HG02885 (cell line): ENCODE results near the gene COG2.
A peak's percentile ranks its signal among the peaks of the same experiment; 100 is the strongest.
"Not testable (repeated sequence)": the region's sequence is repeated elsewhere in the genome, so short reads cannot be mapped to it uniquely, and the experiment has no call there.

ENCODE experiments used
- ATAC-seq: cut with Tn5 transposase; IDR thresholded peaks from one replicate; pipeline ENCODE4 v1.9.1; 2021; ENCODE audit warnings: mild to moderate bottlenecking; ENCODE audit not compliant: unreplicated experiment, poor library complexity

Gene COG2, protein sequence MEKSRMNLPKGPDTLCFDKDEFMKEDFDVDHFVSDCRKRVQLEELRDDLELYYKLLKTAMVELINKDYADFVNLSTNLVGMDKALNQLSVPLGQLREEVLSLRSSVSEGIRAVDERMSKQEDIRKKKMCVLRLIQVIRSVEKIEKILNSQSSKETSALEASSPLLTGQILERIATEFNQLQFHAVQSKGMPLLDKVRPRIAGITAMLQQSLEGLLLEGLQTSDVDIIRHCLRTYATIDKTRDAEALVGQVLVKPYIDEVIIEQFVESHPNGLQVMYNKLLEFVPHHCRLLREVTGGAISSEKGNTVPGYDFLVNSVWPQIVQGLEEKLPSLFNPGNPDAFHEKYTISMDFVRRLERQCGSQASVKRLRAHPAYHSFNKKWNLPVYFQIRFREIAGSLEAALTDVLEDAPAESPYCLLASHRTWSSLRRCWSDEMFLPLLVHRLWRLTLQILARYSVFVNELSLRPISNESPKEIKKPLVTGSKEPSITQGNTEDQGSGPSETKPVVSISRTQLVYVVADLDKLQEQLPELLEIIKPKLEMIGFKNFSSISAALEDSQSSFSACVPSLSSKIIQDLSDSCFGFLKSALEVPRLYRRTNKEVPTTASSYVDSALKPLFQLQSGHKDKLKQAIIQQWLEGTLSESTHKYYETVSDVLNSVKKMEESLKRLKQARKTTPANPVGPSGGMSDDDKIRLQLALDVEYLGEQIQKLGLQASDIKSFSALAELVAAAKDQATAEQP

DNA sequence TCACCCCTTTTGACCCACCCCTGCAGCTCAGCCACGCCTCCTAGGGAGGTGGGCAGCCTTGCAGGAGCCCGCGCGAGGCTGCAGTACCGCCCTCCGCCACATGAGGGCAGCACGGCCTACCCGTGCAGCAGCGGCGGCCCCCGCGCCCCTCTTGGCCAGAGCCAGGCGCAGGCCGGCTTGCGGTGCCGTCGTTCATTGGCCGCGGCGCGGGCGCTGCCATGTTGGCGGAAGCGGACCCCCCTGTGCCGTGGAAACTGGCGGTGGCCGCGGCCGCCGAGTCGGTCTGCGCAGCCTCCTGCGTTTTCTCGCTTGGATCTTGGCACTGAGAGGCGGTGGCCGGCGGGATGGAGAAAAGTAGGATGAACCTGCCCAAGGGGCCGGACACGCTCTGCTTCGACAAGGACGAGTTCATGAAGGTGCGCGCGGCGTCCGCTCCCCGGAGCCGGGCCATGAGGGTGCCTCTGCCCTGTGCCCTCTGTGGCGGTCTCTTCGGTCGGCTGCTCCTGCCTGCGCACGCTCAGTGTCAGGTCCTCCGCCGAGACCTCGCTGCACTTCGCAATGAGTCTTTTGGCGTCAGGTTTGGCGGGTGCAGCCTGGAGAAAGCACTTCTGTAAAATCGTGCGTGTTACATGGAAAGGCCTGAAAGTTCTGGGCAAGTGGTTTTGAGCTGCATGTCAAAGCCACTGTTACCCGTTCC, at the start of gene COG2:
Gene COG2 (plus strand): TSS at position 219 of the 697 bp plus-strand sequence. CDS start 126 bp downstream, at position 345.
- ATAC-seq = peak; percentile 95

DNA sequence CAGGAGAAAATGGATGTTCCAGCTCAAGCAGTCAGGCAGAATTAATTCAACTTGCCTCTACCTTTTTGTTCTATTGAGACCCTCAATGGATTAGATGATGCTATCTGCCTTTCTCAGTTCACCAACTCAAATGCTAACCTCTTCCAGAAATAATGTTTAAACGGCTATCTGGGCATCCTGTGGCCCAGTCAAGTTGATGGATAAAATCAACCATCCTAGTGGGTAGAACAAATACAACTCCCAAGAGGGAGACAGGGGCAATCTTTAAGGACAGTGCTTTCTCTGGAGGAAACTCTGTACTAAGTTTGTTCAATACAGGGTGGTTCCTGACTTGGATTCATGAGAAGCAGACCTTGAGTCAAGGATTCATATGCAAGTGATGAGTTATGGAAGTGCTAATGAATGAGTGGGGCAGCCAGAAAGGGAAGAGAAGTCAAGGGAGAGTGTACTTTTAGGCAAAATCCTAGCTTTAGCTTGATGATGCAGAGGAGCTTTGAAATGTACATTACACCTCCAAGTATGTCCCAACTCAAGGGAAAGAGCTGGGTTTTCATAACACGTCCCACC, 49.4 kb upstream of the COG2 start:
- ATAC-seq = no peak

DNA sequence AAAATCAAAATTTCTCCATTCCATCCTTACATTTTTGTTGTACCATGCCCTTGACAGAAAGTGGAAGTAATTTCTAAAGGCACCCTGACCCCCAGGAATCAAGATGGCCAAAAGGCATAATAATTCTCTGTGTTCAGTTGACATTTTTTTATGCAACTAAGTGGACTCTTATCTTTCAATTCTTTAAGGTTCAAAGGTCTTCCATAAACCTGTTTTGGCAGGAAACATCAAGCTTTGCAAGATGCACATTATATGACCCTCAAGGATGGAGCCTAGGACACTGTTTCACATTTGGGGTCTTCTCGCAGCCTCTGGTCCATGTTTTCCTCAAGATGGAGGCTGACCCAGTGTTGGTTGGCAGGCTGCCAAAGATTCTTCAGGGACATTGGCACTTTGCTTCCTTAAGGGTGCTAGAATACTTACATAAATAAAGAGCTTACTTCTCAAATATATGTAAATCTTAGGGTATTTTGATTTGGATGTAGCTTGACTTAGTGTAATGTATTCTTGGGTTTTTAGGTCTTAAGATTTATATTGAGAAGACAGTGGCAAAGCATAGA, 48.0 kb upstream of the COG2 start:
- ATAC-seq = no peak

DNA sequence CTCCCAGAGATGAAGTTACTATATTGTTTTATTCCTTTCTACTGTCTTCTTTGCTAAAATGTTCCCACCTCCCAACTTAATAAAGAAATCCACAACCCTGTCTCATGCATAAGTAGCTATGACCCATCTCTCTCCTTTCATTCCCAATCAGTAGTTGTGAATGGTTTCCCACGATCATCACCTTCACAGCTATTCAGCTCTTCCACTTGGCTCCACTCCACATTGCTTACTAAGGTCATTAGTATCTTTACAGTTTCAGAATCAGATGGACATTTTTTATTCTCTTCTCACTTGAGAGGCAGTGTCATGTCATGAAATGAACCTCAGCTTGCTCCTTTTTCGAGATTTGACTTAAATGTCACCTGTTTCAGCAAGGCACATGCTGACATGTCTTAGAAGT, 47.1 kb upstream of the COG2 start:
- no peak for ATAC-seq

DNA sequence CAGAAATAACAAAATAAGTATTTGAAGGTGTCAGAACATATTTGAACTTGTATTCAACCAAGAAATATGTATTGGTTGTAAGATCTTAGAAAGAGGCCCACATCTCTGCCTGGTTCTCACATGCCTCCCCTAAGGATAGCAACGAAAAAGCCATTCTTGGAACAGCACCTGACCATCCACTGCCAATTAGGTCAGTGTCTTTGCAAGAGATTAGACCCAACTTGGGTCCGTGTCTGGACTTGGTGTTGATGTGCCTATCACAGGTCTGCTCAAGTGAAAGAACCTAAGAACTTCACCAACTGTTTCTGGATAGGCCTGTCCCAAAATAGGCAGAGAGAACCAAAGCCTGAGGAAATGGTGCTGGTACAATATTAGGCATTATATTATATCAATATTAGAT, 46.0 kb upstream of the COG2 start:
- ATAC-seq = no peak

DNA sequence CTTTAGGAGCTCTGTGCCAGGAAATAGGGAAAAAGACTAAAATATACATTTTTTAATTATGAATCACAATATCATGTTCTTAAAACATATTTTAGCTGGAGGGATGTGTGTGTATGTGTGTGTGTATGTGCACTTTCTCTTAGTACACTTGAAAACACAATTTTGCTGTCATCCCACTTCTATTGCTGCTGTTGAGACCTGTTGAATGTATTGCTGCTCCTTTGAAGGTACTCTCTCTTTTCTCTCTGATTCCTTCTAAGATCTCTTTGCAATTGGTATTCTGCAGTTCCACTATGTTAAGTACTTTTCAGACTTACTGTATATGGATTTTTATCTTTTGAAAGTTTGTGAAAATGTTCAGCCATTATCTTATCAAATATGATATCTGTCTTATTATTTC, 43.5 kb upstream of the COG2 start:
- ATAC-seq = no peak

DNA sequence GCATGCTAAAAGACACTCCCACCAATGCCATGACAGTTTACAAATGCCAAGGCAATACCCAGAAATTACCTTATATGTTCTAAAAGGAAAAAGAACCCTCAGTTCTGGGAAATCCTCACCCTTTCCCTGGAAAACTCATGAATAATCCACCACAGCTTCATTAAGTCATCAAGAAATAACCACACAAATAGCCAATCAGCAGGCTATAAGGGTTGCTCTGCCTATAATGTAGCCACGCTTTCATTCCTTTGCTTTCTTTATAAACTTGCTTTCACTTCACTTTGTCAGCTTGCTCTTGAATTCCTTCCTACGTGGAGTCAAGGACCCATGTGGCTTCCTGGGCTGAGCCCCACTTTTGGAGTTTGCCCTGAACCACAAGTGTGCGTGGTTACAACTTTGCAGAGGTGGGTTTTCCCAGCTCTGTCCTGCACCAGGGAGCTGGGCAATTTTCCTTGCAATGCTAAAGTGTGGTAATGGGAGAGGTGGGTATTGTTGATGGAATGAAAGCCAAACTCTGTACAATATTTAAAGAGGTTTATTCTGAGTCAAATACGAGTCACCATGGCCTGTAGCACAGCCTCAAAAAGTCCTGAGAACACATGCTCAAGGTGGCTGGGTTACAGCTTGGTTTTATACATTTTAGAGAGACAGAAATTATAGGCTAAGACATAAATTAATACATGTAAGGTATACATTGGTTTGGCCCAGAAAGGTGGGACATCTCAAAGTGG, 42.2 kb upstream of the COG2 start:
- no peak for ATAC-seq

DNA sequence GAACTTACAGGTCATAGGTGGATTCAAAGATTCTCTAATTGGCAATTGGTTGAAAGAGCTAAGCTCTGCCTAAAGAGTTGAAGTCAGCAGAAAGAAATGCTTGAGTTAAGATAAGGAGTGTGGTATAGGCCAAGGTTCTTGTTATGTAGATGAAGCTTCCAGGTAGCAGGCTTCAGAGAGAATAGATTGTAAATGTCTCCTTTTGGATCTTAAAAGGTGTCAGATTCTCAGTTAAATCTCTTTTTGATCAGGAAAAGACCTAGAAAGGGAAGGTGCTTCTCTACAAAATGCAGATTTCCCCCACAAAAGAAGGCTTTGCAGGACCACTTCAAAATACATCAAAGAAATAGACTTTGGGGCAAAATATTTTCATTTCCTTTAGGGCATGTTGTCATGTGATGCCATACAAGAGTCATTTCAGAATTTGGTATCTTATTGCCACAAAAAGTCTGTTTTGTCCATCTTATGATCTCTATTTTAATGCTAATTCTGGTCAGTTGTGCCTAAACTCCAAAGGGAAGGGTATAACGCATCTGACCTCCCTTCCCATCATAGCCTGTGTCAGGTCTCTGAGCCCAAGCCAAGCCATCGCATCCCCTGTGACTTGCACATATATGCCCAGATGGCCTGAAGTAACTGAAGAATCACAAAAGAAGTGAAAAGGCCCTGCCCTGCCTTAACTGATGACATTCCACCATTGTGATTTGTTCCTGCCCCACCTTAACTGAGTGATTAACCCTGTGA, 41.5 kb upstream of the COG2 start:
- not testable (repeated sequence) for ATAC-seq

DNA sequence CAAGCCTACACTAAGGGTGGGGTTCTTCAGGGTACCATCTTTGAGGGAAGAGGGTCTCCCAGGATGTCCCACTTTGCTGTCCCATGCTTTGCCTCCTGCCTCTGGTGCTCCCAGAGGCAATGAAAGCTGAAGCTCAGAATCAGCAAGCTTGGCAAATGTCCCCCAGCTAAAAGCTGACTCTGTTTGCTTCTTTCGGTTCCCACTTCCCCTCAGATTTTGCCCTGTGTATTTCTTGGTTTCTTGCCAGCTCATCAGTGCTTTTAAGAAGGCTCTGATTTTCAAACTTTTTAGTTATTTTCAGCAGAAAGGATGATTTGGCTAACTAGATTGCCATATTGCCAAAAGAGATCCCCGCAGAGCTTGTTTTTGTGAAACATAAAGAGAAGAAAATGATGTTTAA, 33.1 kb upstream of the COG2 start:
- no peak for ATAC-seq

DNA sequence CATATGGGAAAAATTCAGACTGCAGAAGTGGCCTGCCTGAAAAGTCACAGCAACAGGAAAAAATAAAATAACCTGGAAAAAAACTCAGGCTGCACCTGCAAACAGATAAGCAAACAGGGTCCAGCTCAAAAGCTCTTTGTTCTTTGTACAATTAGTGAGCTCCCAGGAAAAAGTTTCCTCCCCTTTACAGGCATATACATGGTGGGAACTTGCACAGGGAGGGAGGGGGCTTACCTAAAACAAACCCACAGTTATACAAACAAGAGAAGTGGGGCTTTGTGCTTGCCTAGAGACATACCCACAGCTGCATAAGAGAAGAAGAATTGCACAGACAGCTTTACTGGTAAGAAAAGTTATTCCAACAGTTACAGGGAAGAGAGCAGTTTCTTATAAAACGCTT, 31.7 kb upstream of the COG2 start:
- no peak for ATAC-seq

DNA sequence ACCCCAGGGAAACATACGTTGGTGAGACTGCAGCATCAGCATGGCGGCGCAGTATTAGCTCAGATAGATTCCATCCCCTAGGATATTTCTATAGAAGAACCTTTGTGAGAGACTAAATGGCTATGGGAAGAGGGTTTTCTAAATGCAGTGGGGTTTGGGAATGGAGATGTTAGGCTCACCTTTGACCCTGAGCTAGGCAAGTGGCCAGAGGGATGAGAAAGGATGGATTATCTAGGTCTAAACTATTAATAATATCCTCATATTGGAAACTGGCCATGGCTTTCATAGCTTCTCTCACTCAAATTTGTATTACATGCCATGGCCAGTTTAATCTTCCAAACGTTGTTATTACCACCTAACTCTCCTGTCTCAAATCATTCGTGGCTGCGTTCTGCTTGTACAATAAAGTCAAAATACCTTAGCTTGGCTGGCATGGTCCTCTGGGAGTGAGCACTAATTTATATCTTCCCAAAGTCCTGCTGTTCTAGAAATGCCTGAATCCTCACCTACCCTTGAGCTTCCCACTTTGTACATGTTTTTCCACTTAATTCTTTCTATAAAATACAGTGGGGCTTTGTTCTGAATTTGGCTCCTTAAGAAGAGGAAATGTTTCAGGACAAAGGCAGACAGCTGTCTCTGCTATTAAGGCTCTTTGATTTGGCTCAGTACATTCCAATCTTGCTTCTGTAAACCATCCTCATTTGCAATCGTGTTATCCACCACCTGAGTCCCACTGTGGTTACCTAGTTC, 31.0 kb upstream of the COG2 start:
- no peak for ATAC-seq

DNA sequence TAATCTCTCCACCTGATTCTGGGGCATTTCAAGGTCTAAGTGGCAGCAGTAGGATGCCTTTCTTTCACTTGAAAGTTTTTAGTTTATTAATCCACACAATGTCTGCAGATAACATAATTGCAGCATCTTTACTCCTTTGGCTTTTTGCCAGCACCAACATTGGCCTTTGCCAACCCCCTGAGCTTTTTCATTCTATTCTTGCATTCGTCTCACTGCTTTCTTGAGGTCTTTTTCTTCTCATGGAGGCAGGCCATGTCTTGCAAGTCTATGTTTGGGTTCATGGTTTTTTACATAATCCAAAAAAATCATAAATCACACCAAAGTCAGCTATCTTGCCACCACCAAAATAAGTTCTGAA, 30.4 kb upstream of the COG2 start:
- no peak for ATAC-seq

DNA sequence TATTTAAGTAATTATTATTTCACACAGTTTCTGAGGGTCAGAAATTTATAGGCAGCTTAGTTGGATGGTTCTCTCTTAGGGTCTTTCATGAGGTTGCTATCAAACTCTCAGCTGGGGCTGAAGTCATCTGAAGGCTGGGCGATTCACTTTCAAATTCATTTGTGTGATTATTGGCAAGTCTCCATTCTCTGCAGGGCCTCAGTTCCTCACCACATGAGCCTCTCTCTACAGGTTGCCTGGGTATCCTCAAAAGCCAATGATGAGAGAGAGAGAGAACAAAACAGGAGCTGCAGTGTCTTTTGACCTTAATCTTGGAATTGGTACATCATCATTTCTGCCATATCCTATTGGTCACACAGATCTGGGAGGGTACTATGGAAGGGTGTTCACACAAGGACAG, 29.6 kb upstream of the COG2 start:
- ATAC-seq = no peak

DNA sequence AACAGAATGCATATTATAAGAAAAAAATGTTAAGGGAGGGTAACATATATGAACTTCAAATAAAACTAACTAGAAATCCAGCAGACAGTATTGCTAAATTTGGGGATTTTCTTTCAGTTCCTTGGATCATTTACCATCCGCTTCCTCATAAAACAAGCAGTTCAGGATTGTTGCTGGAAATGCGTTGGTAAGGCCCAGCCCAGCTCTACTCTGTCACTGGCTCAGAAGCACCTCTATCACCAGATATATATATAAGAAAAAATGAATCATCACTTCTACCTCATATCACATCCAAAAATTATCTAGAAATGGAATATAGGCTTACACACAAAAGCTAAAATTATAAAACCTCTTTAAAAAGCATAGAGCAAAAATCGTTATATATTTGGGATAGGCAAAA, 28.2 kb upstream of the COG2 start:
- ATAC-seq = no peak

DNA sequence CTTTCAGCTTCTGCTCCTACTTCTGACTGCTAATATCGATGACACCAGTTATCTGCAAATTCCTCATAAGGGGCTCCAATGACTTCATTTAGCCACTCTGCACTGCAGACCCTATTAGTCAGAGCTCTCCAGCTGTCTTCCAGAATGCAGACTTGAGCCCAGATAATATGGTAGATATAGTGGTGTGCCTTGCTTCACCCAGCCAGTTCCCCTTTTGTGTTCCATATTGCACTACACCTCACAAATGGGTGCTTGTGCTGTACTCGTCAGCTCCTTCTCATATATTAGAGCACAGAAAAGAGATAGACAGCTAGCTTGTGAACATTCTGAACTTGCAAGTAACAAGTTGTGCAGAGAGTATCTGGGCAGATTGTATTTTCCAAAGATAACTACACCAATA, 23.7 kb upstream of the COG2 start:
- no peak for ATAC-seq

DNA sequence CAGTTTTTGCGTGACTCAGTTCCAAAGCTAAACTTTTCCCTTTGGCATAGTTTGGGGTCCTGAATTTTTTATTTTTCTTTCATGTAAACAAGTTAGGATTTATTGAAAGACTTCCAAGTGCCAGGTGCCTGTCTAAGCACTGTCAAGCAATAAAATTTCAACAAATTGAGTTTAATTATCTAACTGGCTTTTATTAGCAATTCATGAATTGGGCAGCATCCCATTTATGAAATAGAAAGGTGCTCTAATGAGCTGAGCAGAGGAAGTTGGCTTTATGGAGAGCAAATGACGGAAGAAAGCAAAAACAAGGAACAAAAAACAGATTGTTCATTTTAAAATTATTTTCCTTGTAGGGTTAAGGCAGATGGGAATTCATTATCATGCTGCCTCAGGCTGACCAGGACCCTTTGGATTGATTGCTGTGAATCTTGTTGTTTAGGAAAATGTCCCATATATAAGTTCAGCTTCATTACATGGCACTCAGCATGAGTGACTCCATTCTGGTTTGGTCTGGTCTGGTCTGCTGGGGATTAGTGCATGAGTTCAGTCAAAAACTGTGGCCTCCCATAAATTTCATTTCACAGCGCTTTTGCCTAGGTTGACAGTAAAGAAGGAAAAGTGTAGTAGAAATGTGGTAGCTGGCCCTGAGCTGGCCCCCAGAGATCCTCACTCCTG, 21.5 kb upstream of the COG2 start:
- no peak for ATAC-seq

DNA sequence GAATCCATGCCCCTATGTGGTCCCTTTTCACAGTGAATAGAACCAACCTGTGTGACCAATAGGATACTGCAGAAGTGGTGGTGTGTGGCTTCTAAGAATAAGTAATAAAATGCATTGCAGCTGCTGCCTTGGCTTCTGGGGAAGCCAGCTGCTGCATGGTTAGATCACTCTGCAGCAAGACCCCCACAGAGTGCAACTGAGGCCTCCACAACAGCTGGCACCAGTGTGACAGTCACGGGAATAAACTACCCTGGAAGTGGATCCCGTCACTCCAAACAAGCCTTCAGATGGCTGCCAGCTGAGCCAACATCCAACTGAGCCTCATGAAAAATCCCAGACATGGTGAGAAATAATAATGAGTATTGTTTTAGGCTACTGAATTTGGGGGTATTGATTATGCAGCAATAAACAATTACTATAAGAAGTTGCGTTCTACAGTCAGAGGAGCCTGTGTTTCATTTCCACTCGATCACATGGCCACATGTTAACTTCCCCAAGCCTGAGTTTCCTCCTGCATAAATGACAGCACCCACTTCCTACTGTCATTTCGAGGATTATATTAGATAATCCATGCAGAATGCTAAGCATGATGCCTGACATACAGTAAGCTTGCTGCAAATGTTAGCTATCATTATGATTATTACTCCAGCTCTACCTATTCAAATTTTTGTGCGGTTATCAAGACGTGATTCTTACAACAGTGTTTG, 20.8 kb upstream of the COG2 start:
- no peak for ATAC-seq

DNA sequence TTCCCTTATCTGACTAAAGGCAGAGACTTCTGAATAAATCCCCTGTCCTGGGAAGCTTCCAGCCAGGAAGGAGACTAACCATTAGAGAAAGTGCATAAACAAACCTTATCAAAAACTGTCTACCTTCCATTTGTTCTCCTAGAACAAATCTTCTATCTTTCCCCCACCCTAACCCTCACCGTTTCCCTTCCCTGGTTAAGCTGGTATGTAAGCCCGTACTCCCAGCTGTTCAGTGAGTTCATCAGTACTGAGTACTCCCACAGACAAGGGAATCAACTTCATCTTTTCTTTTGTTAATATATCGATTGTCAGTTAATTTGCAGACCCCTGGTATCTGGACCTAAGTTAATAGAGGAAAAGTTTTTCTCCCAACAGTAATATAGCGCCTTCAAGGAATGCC, 20.1 kb upstream of the COG2 start:
- no peak for ATAC-seq
